Endothelial cell of umbilical vein (primary cell): Measurements from ENCODE around the gene DPP6.

Source experiments
- EZH2 ChIP-seq: IDR thresholded peaks from 2 replicates; pipeline ENCODE4 v1.6.1; 2012; ENCODE audit warnings: borderline replicate concordance, low read depth, mild to moderate bottlenecking, moderate library complexity, low read length, inconsistent platforms; ENCODE audit not compliant: severe bottlenecking
- FOS ChIP-seq: IDR thresholded peaks from 2 replicates; pipeline ENCODE4 v1.6.1; 2011; ENCODE audit warnings: mild to moderate bottlenecking, low read length, moderate library complexity, borderline replicate concordance; ENCODE audit not compliant: insufficient read depth
- GATA2 ChIP-seq: IDR thresholded peaks from 2 replicates; pipeline ENCODE4 v1.7.0; 2011; ENCODE audit warnings: low read depth, mild to moderate bottlenecking, moderate library complexity, mixed read lengths, low read length; ENCODE audit not compliant: insufficient read length, insufficient read depth
- JUN ChIP-seq: IDR thresholded peaks from 2 replicates; pipeline ENCODE4 v1.6.1; 2011; ENCODE audit warnings: borderline replicate concordance, low read depth; ENCODE audit not compliant: insufficient read length, insufficient read depth
- MYC ChIP-seq: IDR thresholded peaks from one replicate; pipeline ENCODE4 v1.6.1; 2011; ENCODE audit warnings: mild to moderate bottlenecking, low read depth, low read length
- POLR2A ChIP-seq: IDR thresholded peaks from 2 replicates; pipeline ENCODE4 v1.6.1; 2012; ENCODE audit warnings: low read depth, mild to moderate bottlenecking, control low read depth, low read length
- POLR2AphosphoS5 ChIP-seq: IDR thresholded peaks from 2 replicates; pipeline ENCODE4 v1.6.1; 2012; ENCODE audit warnings: low read depth, mild to moderate bottlenecking, control low read depth, low read length, moderate library complexity; ENCODE audit not compliant: insufficient read depth
- TF ChIP-seq, protein P1 (sequence below), 2 donors: IDR thresholded peaks; 1 replicate in 1 of 2; 2 replicates in 1 of 2; pipeline ENCODE4 v1.5.1; 2011; ENCODE audit warnings: low read length in 2 of 2, mild to moderate bottlenecking in 2 of 2, moderate library complexity in 2 of 2, control low read depth in 1 of 2, inconsistent platforms in 1 of 2, low read depth in 1 of 2; ENCODE audit not compliant: insufficient read depth in 1 of 2; ENCODE audit errors: extremely low read depth in 1 of 2
- TF ChIP-seq, protein P2 (sequence below): IDR thresholded peaks from 2 replicates; pipeline ENCODE4 v1.6.1; 2011; ENCODE audit not compliant: insufficient read depth, insufficient read length

DNA sequence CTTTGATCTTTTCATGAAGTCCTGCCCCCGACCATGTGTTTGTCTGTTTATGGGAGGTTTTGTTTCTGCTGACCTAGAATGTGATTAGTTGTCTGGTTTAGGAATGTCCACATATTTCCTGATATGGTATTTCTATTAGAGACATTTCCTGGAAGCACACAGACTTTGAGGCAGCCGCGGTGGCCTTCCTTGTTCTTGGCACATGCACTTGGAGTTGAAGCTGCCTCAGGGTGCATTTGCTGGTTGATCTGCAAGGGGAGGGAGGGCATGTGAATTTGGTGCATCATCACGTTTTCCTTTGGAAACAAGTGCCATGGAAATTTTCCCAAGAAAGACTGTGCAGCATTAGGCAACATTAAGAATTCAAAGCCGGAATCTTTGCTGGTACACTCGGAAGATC is 622.0 kb downstream of the DPP6 start:
- TF ChIP-seq, protein P1, sequence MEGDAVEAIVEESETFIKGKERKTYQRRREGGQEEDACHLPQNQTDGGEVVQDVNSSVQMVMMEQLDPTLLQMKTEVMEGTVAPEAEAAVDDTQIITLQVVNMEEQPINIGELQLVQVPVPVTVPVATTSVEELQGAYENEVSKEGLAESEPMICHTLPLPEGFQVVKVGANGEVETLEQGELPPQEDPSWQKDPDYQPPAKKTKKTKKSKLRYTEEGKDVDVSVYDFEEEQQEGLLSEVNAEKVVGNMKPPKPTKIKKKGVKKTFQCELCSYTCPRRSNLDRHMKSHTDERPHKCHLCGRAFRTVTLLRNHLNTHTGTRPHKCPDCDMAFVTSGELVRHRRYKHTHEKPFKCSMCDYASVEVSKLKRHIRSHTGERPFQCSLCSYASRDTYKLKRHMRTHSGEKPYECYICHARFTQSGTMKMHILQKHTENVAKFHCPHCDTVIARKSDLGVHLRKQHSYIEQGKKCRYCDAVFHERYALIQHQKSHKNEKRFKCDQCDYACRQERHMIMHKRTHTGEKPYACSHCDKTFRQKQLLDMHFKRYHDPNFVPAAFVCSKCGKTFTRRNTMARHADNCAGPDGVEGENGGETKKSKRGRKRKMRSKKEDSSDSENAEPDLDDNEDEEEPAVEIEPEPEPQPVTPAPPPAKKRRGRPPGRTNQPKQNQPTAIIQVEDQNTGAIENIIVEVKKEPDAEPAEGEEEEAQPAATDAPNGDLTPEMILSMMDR (IDR thresholded peaks at IDR 0.05; ENCODE audit: extremely low read depth in 1 of 2, insufficient read depth in 1 of 2, low read depth in 1 of 2, low read length in 2 of 2) = no peak
- TF ChIP-seq FOS = no peak
- no peak for TF ChIP-seq POLR2A
- no peak for TF ChIP-seq POLR2AphosphoS5
- no peak for TF ChIP-seq EZH2
- TF ChIP-seq JUN = no peak
- TF ChIP-seq, protein P2, sequence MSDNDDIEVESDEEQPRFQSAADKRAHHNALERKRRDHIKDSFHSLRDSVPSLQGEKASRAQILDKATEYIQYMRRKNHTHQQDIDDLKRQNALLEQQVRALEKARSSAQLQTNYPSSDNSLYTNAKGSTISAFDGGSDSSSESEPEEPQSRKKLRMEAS = no peak
- no peak for TF ChIP-seq MYC
- no peak for TF ChIP-seq GATA2
